Hepatocyte (in vitro differentiated cells): ENCODE measurements around the gene FGF21. TPM values are rescaled to one million over a fixed set of nuclear protein-coding genes. Genes with fewer than 3 reads are reported as not detected.

ENCODE experiments used
- DNase-seq: peaks from one replicate; pipeline ENCODE4 v3.0.0-alpha.2; 2016; ENCODE audit warnings: low spot score
- H2AFZ ChIP-seq: fragments of 200-600 bp; sonication (generic); 2 replicates; pipeline ENCODE4 v1.6.0; 2016; ENCODE audit warnings: antibody characterized with exemption, mild to moderate bottlenecking
- H3K27ac ChIP-seq: fragments of 200-600 bp; sonication (generic); 2 replicates; pipeline ENCODE4 v1.5.1; 2016; ENCODE audit warnings: mild to moderate bottlenecking
- H3K27me3 ChIP-seq: fragments of 200-600 bp; sonication (generic); 2 replicates; pipeline ENCODE4 v1.6.1; 2016
- H3K36me3 ChIP-seq: fragments of 200-600 bp; sonication (generic); replicated peaks from 2 replicates; pipeline ENCODE4 v1.5.1; 2016; ENCODE audit warnings: low read depth; ENCODE audit not compliant: insufficient read depth
- H3K4me1 ChIP-seq: fragments of 200-600 bp; sonication (generic); 2 replicates; pipeline ENCODE4 v1.5.1; 2016; ENCODE audit warnings: mild to moderate bottlenecking, moderate library complexity; ENCODE audit not compliant: insufficient read depth
- H3K4me2 ChIP-seq: fragments of 200-600 bp; sonication (generic); 2 replicates; pipeline ENCODE4 v1.6.0; 2016
- H3K4me3 ChIP-seq: fragments of 200-600 bp; sonication (generic); 2 replicates; pipeline ENCODE4 v1.5.1; 2016; ENCODE audit warnings: mild to moderate bottlenecking
- H3K79me2 ChIP-seq: fragments of 200-600 bp; sonication (generic); 2 replicates; pipeline ENCODE4 v1.6.0; 2017; ENCODE audit warnings: mild to moderate bottlenecking
- H3K9me2 ChIP-seq: fragments of 200-600 bp; sonication (generic); replicated peaks from 2 replicates; pipeline ENCODE4 v1.6.0; 2017; ENCODE audit warnings: mild to moderate bottlenecking; ENCODE audit not compliant: insufficient read depth
- H3K9me3 ChIP-seq: fragments of 200-600 bp; sonication (generic); 2 replicates; pipeline ENCODE4 v1.5.1; 2016; ENCODE audit warnings: low read depth, mild to moderate bottlenecking
- H4K20me1 ChIP-seq: fragments of 200-600 bp; sonication (generic); 2 replicates; pipeline ENCODE4 v1.6.0; 2016; ENCODE audit warnings: mild to moderate bottlenecking; ENCODE audit not compliant: insufficient read depth, poor library complexity, severe bottlenecking
- CTCF ChIP-seq: fragments of 200-600 bp; sonication (generic); IDR thresholded peaks from 2 replicates; pipeline ENCODE4 v1.5.1; 2016; ENCODE audit warnings: antibody characterized with exemption, mild to moderate bottlenecking; ENCODE audit not compliant: poor library complexity
- EZH2 ChIP-seq: fragments of 200-600 bp; sonication (generic); IDR thresholded peaks from 2 replicates; pipeline ENCODE4 v1.6.1; 2016; ENCODE audit warnings: antibody characterized with exemption, mild to moderate bottlenecking, borderline replicate concordance
- EZH2phosphoT487 ChIP-seq: fragments of 200-600 bp; sonication (generic); IDR thresholded peaks from one replicate; pipeline ENCODE4 v1.6.1; 2018; ENCODE audit warnings: antibody characterized with exemption, mild to moderate bottlenecking, low read depth, moderate library complexity; ENCODE audit not compliant: unreplicated experiment, severe bottlenecking
- WGBS: methylation state at CpG from one replicate; pipeline ENCODE4 v1.1.6; 2016; ENCODE audit warnings: low lambda C conversion rate; ENCODE audit errors: missing lambda C conversion rate; 5-methylcytosine and 5-hydroxymethylcytosine counted together
- polyA plus RNA-seq: library from polyadenylated mRNA; unstranded; fragments of >200 nt; fragmentation: Nextera tagmentation; extraction: Ambion mirVana; gene quantifications from 2 replicates; pipeline ENCODE4 v1.2.1, GENCODE V29; 2016
- total RNA-seq: library from RNA; depleted of rRNA; stranded (reverse); fragments of >200 nt; gene quantifications from 2 replicates; pipeline ENCODE4 v1.2.3, GENCODE V29; 2014

Gene FGF21
- total and polyA plus RNA-seq, 2 experiments from 2014 or later, result not detected

GRCh38 chr19:48798937-48799336 is 43.6 kb downstream of the FGF21 start:
- Histone ChIP-seq H3K27me3 (no peaks in the 10 kb centered on the region), H3K27ac (no peak overlapping the region), H3K4me3 (no peak overlapping the region), H4K20me1 (no peaks in the 10 kb centered on the region), H2AFZ (no peak overlapping the region), H3K4me2 (no peak overlapping the region), H3K4me1 (peaks cover 4% of the 10 kb centered on the region), H3K9me2 (no peaks in the 10 kb centered on the region), H3K9me3 (no peaks in the 10 kb centered on the region), H3K36me3 (no peaks in the 10 kb centered on the region), H3K79me2 (no peaks in the 10 kb centered on the region)
- TF ChIP-seq CTCF (no peak), EZH2 (no peak), EZH2phosphoT487 (no peak)
- WGBS, result 75% methylated on average over 6 of the region's 6 CpGs
- DNase-seq, result no peak

- Histone ChIP-seq H2AFZ (no peak overlapping the region), H3K27ac (no peak overlapping the region), H3K79me2 (no peaks in the 10 kb centered on the region), H3K36me3 (no peaks in the 10 kb centered on the region), H3K9me3 (no peaks in the 10 kb centered on the region), H3K4me3 (no peak overlapping the region), H3K27me3 (no peaks in the 10 kb centered on the region), H3K4me2 (no peak overlapping the region), H3K9me2 (no peaks in the 10 kb centered on the region), H4K20me1 (no peaks in the 10 kb centered on the region), H3K4me1 (peaks cover 4% of the 10 kb centered on the region)
- DNase-seq, result no peak
- TF ChIP-seq EZH2, result no peak
- TF ChIP-seq CTCF, result no peak
- TF ChIP-seq EZH2phosphoT487, result no peak
- 93% methylated on average over 33 of the region's 44 CpGs for WGBS
These were observed 44.3 kb downstream of the FGF21 start for GRCh38 chr19:48799358-48800300.

GRCh38 chr19:48802623-48803022 is 47.3 kb downstream of the FGF21 start:
- H3K4me3 ChIP-seq, result no peak overlapping the region
- no peaks in the 10 kb centered on the region for H3K27me3 ChIP-seq
- no peak overlapping the region for H3K27ac ChIP-seq
- H3K79me2 ChIP-seq, result no peaks in the 10 kb centered on the region
- no peaks in the 10 kb centered on the region for H4K20me1 ChIP-seq
- no peaks in the 10 kb centered on the region for H3K9me2 ChIP-seq
- no peaks in the 10 kb centered on the region for H3K9me3 ChIP-seq
- no peak for TF ChIP-seq EZH2
- no peak for TF ChIP-seq EZH2phosphoT487
- TF ChIP-seq CTCF, result no peak
- H3K36me3 ChIP-seq, result no peaks in the 10 kb centered on the region
- no peak for DNase-seq
- H3K4me2 ChIP-seq, result no peak overlapping the region
- 87% methylated on average over 2 of the region's 2 CpGs for WGBS
- peaks cover 8% of the 10 kb centered on the region for H3K4me1 ChIP-seq
- H2AFZ ChIP-seq, result no peak overlapping the region
